SK-MEL-5 (cell line): ENCODE results near the gene RTN4RL2. TPM values are rescaled to one million over a fixed set of nuclear protein-coding genes. Genes with fewer than 3 reads are reported as not detected.

Experiments
- DNase-seq: peaks from one replicate; pipeline ENCODE4 v3.0.0-alpha.2; 2016; ENCODE audit warnings: low read depth, low spot score
- in situ Hi-C: cut with HindIII; loops from 2 replicates; pipeline ENCODE4 v1.10.0; 2016; ENCODE audit warnings: low sequenced_read_pairs, high pct_unique_total_duplicates, low pct_unique_long_range_greater_than_20kb
- polyA plus RNA-seq, 2 experiments: library from polyadenylated mRNA; depleted of rRNA; stranded (reverse); fragments of >200 nt; gene quantifications; 2 replicates each; pipeline ENCODE4 v1.2.3, GENCODE V29; 2015
- total RNA-seq: library from RNA; depleted of rRNA; stranded (reverse); fragments of >200 nt; shearing (Covaris generic); gene quantifications from 2 replicates; pipeline ENCODE4 v1.2.3, GENCODE V29; 2014; rRNA removed

RTN4RL2 gene
- 0.29 and 1.1 TPM in 2 replicates for total RNA-seq
- polyA plus RNA-seq (2015; cell fraction: cytosol; rRNA removed), result 6.4 and 7.8 TPM in 2 replicates
- polyA plus RNA-seq (2015; cell fraction: nucleus; rRNA removed), result 3.2 and 3.6 TPM in 2 replicates

DNA sequence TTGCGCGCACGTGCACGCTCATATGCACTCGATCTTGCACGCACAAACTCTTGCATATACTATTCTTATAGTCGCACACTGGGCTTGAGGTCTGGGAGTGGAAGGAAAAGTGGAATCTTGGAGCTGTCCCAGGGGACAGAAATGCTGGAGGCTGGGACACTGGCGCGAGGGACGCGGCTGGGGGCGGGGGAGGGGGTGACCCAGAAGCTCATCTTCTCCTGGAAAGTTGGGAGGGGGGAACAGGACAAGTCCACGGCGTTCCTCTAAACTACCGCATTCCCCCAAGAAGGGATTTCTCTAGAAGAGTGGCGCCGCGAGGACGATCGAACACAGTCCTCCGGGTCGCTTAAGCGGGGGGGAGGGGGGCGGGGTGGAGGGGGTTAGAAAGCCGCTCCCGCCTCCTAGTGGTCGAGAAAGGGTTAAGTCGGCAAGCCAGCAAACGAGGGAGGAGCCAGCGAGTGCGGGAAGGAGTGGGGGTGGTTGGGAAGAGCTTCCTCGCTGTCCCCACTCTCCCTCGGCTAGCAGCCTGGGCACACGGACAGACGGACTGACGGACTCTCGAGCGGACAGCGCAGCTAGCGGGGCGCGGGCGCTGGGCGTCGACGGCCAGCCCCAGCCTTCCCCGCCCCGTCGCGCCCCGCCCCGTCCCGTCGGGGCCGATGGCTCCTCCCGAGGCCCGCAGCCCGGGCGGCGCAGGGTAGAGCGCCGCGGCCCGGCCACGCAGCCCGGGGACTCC lies at the start of gene RTN4RL2:
RTN4RL2 (plus strand) TSS at position 507 of the 736 bp plus-strand sequence. CDS start 338 bp downstream, outside the sequence.
- in situ Hi-C loops, result no loop called here
- DNase-seq, result peak; percentile 57

DNA sequence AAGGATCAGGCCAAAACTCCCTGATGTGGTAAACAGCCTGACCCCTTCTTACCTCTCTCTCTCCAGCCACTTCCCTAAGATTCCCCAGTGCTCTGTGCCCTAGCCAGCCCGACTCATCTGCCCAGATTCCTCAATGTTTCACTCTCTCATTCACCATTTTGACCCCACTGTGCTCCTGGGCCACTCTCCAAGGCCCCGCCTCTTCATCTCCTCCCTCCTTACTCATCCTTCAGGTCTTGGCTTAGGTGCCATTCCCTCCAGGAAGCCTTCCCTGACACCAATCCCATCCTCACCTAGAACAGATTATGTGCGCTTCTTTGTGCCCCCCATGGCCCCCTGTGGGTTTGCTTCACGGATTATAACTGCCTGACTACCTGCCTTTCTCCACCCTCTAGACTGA lies 46.6 kb upstream of the RTN4RL2 start:
- DNase-seq, result no peak
- in situ Hi-C loops, result no loop called here

DNA sequence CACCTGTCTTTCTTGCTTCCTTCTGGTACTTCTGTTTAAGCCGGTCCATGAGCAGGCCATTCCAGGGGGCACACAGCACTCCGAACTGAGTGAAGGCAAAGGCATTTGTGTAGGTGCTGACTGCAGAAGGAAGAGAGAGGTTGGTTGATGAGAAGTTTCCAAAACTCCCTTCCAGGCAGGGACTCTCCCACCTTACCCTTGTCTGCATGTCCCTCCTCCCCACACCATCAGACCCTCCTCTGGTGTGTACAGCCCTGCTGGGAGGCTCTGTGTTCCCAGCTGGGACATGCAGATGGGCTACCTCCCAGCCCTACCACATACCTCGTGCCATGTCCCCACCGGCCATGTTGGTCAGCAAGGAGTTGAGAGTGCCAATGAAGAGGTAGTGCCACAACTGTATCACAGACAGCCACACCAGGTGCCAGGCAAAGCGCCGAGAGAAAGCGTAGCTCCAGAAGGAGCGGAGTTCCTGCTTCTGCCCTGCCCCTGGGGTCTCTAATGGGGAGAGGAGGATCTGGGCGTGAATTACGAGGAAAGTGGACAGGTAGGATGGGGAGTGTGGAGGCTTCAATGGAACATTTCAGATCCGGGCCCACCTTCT lies 45.6 kb upstream of the RTN4RL2 start:
- no peak for DNase-seq
- in situ Hi-C loops, result no loop called here

DNA sequence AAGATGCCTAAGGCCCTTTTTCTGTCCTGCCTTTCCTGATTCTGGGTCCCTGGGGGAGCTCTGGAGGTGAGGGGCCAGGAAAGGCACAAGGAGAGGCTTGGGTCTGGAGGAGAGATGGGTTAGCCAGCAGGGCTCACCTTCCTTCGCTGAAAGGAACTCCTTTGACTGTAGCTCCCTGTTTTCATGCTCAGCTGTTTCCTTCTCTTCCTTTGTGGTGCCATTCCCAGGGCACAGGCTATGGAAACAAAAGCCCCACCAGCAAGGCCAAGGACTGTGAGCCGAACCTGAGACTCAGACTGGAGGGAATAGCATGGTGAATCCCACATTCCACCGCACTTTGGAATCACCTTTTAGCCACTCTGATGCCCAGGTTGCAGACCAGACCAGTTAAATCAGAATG lies 43.9 kb upstream of the RTN4RL2 start:
- no peak for DNase-seq
- in situ Hi-C loops, result no loop called here

DNA sequence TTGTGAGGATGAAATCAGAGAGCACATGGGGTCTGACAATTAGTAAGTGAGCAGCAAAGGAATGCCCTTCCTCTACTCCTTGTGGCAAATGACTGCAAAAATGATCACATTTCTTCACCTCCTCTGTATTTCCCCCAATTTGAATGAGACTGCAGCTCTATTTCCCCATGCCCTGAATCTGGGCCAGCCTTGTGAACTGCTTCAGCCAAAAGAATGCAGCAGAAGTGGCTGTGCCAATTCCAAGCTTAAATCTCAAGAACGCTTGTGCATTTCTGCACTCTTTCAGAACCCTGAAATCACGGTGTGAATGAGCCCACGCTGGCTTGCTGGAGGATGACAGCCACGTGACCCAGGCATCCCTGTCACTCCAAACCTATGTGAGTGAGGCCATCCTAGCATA lies 43.3 kb upstream of the RTN4RL2 start:
- in situ Hi-C loops, result no loop called here
- no peak for DNase-seq

DNA sequence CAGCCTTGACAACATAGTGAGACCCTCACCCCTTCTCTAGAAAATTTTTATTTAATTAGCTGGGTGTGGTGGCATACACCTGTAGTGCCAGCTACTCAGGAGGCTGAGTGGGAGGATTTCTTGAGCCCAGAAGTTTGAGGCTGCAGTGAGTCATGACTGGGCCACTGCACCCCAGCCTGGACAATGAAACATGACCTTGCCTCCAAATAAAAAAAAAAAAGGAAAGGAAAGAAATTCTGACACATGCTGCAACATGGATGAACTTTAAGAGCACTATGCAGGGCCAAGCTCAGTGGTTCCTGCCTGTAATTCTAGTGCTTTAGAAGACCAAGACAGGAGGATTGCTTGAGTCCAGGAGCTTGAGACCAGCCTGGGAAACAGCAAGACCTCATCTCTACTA lies 42.2 kb upstream of the RTN4RL2 start:
- in situ Hi-C loops, result no loop called here

DNA sequence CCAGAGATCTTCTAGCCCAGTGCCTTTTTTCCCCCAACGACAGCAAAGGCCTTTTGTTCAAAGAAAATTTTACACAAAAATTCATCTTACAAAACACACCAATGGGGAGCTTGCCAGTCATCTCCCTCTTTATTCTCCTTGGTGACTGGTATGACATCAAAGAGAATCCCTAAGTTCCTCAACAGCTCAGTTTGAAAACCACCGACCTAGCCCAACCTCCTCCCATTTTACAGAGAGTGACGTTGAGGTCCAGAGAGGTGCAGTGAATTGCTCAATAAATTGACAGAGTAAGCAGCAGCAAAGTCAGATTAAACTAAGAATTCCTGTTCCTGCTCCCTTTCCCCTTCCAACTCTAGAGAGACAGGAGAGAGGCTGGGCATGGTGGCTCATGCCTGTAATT lies 41.2 kb upstream of the RTN4RL2 start:
- no peak for DNase-seq
- in situ Hi-C loops, result no loop called here

More for the DNA sequence above, 42.2 kb upstream of the RTN4RL2 start:
- DNase-seq, result no peak

DNA sequence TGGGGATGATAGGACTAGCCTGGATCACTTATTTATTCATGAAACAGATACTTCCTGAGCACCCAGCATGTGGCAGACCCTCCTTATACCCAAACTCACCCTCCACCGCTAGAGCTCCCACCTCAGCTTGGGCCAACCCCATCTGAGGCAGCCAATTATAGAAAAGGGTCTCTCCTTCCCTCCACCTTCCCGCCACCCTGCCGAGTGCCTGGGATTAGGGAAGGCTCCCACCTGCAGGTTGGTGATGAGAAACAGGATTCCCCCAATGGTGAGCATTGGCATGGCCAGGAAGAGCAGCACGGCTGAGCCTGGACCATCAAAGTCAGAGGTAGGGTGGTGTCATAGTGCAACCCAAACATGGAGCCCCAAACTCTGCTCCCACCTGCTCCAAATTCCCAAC lies 39.3 kb upstream of the RTN4RL2 start:
- in situ Hi-C loops, result no loop called here
- DNase-seq, result no peak

DNA sequence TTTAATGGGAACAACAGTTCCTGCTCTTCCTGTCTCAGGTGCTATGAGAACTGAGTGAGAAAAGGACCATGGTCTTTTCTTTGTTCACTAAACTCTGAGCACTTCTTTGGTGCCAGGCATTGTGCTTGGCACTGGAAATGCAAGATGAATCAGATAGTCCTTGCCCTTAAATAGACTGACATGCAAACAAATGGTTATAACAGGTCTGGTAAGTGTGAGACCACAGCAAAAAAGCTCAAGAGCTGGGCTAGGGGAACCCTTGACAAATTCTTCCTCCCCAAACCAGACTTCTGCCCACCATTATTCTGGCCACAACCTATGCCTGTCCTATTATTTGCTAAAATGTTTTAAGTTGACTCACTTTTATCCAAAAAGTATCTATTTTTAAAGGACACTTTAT lies 38.5 kb upstream of the RTN4RL2 start:
- no peak for DNase-seq
- in situ Hi-C loops, result no loop called here

DNA sequence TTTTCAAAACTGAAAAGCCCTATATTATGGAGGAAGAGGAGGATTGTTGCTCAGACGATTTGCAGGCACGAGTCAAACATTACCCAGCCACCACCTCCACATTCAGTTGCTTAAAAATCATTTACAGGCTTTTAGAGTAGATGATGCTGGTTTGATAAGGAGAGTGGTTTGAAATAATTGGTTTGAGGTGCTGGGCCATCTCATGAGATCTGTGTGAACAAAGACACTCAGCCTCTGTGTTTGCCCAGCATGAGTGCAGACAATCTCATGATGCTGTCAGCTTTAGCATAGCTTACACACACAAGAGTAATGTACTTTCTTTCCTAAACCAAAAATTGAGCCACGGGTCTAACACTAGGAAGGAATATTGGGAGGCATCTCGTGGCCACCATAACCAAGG lies 37.7 kb upstream of the RTN4RL2 start:
- DNase-seq, result no peak
- in situ Hi-C loops, result no loop called here

DNA sequence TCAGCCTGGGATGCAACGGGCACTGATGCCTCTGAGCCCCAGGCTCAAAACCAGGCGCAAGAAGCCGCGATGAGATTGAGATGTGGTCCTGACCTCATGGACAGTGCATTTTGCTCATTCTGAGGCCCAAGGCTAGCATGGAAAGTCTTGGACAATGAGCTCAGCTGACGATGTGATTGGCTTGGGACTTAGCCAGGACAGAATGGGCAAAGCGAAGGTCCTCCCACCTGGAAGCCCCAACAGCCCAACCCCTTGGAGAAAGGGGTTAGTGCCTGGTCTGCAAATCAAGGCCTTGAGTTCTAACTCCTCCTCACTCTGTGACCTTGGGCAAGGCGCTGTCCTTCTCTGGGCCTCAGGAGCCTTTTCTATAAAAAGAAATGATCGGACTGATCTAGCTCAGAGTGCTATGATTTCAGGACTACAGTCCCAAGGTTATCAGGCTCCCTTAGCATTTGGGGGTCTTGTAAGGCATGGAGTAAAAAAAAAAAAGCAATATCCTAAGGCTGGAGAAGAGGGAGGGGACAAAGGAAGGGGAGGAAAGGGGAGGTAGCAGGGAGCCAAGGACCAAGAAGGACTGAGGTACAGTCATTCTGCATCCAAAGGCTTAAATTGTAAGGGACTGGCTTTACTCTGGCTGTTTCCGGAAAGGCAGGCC lies 36.1 kb upstream of the RTN4RL2 start:
- no peak for DNase-seq
- in situ Hi-C loops, result no loop called here

DNA sequence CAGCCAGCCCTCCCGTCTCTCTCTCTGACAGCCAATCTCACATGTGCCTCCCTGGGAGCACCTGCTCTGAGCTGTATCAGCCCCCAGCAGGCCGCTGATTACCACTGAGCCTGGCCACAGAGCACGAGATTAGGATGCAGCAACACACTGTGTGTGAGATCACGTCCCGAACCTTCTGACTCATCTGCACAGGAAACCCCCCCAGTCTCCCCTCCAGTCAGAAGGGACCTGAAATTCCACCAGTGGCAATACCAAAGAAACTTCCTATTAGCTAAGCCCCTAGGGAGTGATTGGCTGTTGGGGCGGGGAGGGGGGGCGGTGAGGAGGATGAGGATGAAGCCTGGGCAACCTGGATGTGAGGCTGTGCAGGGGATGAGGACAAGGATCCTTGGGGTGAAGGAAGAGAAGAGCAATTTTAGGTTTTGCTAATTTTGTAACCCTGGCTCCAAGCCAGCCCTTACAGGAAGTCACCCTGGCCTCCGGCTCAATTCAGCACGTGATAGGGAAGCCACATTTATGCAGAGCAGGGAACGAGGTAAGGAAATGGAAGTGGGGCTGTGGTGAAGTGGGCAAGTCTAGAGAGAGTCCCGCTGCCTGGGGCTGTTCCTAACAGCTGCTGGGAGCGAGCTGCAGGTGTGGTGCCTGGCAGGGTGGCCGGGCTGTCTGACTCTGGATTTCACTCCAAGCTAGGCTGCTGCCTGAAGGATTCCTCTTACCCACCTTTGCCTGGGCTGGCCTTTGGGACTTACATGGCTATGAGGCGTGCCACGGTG lies 35.4 kb upstream of the RTN4RL2 start:
- peak; percentile 59 for DNase-seq
- in situ Hi-C loops, result no loop called here

DNA sequence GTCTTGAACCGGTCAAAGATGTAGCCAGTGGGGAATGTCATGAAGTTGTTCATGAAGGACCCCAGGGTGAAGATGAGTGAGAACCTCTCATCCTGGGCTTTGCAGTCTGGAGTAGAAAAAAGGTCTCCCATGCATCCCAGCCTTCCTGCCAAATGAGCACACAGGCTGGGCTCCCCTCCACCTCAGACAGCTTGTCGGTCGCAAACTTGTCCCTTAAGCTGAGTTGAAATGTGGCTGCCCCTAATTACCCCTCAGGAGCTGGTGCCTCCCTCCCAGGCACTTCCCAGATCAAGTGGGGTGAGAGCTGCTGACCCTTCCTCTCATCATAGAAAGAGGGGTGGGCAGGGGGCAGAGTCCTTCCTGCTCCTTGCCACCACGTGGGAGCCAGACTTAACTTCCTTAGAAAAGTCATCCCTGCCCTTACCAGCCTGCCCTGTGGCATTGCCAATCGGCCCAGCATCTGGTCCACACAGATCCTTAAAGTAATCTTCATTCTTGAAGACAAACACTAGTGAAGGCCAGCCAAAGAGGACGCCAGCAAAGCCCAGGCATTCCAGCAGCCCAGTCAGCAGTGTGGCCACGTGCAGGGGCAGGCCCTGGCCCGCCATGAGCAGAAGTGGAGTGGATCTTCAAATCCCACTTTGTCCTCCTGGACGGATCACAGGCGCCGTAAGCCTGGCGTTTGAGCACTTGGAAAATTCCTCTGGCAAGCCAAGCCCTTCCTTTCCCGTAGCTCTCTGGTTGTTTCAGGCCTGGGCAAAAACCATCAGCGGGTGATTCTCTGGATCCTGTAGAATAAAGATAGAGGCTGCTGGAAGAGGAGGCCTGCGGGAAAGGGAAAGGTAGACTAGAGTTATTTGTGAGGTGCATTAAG lies 34.5 kb upstream of the RTN4RL2 start:
- DNase-seq, result no peak
- in situ Hi-C loops, result no loop called here

DNA sequence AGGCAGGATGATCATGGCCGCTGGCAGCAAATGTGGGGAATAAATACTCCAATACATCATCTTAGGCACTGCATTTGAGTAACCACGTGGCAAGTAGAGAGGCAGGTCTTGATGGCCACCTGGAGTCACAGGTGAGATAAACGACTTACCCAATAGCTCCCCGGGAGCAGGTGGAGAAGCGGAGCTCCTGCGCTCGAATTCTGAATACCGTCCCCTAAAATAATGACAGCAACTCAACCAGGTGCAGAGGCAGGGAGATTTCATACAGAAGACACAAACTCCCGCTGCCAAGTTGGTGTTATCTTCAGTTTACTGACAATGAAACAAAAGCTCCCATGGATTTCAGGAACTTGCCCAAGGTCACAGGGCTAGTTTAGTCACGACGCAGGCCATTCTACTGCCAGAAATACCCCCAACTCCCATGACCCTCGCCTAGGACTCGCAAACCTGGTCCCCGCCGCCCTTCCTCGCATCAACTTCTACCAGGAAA lies 33.8 kb upstream of the RTN4RL2 start:
- no peak for DNase-seq
- in situ Hi-C loops, result no loop called here

DNA sequence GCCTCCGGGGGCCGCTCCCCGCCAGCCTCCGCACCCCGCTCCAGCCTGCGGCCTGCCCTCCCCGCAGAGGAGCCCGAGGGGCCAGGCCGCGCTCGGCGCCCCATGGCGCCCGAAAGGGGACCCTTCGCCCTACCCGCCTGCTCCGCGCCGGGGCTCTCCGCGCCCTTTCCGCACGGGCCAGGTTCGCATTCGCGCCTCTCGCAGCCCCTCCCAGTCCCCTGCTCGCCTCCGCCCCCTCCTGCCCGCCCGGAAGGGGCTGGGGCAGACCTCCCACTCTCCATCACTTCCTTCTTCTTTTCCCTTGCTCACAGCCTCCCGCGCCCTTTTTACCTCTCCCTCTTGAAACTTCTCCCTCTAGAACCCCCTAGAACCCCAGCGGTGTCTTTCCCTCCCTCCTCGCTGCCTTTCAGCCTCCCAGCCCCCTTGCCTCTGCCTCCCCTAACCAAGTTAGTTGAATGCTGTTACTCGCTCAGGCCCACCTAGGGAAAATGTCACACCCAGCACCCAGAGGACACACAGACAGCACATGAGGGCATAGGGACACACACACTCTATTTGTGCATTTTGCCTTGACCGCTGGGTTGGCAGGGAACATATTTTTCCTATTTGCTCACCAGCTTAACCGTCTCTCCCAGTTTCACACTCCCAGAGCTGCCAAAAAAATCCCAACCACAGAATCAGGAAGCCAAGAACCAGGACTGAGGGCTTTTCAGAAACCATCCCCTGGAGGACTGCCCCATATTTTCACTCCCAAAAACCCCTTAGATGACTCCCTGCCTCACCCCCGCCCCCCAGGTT lies 33.2 kb upstream of the RTN4RL2 start, which contains the start of gene SLC43A3:
SLC43A3 (minus strand) TSS at position 193 of the 798 bp plus-strand sequence. CDS start 949 bp downstream, outside the sequence.
- in situ Hi-C loops, result no loop called here
- peak; percentile 51 for DNase-seq

DNA sequence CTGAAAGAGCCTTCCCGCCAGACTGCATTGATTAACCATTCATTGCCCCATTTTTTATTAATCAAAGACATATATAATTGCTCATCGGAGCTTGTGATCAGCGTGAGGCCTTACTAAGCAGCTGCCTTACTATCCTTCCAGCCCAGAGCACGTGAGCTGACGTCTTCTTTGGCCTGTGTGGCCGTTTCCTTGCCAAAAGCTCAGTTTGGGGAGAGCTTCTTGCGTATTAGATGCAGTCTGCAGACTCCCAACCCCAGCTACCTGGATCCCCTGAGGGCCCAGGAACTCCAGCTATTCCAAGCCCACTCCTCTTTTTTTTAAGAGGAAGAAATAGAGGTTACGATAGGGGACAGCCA lies 32.6 kb upstream of the RTN4RL2 start:
- DNase-seq, result peak; percentile 43
- in situ Hi-C loops, result no loop called here
